LNCAP (cell line): Measurements from ENCODE around the gene RECQL5.

Experiments
- CTCF ChIP-seq: fragments of 450-650 bp; IDR thresholded peaks from 2 replicates; pipeline ENCODE4 v1.5.1; 2017; ENCODE audit warnings: mild to moderate bottlenecking

The RECQL5 gene

DNA sequence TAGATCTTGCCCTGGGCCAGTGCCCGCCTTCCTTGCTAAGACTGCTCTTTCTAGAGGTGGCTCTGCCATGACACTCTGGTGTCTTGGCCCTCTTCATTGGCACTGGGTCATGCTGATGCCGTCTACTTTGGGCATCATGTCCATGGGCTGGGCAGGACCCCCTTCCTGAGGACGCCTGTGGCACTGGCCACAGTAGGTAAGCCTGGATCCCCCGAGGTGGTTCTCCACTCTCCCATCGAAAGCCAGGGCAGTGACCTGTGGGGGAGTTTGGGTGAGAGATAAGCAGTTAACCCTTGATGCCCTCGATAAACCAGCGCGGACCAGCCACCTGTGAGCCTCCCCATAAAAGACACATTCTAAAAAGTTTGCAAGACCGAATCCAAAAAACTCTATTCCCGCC is 34.3 kb upstream of the RECQL5 start:
- TF ChIP-seq CTCF: no peak

GRCh38 chr17:75698659-75699058 is 31.7 kb upstream of the RECQL5 start:
- no peak for TF ChIP-seq CTCF

GRCh38 chr17:75697651-75698291 is 30.8 kb upstream of the RECQL5 start:
- no peak for TF ChIP-seq CTCF

DNA sequence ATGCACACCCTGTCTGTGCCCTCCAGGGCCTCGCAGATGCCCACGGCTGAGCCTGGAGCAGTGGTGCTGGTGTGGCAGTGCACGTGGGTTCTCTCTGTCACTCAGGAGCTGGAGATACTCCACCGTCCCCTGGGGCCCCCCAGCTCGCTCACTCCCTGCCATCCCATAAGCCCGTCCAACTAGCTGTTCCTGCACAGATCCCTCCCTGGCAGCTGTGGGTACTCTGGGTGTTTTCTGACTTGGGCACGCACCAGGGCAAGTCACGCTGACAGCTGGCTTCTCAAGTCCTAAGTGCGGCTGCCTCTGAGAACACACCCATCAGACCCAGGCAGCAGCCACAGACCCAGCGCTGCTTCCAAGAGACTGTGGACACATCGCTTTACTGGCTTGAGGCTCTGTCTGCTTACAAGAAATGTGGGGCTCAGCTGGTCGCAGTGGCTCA is 28.9 kb upstream of the RECQL5 start:
- TF ChIP-seq CTCF: no peak

DNA sequence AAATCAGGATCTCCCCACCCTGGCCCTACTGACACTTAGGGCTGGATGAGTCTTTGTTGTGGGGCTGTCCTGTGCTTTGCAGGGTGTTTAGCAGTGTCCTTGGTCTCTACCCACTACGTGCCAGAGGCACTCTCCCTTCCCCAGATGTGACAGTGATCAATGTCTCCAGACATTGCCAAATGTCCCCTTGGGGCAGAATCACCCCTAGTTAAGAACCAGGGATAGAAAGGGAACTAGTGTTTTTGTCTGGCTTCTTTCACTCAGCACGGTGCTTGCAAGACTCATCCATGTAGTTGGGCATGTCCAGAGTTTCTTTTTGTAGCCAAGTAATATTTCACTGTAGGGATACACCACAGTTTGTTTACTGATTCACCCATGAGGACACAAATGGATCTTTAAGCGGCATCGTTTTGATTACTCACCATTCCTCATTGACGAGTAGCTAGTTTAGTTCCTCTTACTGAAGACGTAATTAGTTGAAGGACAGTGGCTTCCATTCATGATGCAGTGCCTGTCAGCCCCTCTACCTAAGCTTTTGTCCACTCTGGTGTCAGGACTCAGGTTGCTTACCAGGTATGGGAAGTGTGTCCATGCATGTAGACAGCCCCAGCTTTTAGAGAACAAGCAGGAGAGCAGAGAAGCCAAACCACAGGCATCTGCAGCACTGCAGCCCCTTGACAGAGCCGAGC is 28.3 kb upstream of the RECQL5 start:
- TF ChIP-seq CTCF: no peak

GRCh38 chr17:75694536-75694935 is 27.6 kb upstream of the RECQL5 start:
- TF ChIP-seq CTCF: no peak

DNA sequence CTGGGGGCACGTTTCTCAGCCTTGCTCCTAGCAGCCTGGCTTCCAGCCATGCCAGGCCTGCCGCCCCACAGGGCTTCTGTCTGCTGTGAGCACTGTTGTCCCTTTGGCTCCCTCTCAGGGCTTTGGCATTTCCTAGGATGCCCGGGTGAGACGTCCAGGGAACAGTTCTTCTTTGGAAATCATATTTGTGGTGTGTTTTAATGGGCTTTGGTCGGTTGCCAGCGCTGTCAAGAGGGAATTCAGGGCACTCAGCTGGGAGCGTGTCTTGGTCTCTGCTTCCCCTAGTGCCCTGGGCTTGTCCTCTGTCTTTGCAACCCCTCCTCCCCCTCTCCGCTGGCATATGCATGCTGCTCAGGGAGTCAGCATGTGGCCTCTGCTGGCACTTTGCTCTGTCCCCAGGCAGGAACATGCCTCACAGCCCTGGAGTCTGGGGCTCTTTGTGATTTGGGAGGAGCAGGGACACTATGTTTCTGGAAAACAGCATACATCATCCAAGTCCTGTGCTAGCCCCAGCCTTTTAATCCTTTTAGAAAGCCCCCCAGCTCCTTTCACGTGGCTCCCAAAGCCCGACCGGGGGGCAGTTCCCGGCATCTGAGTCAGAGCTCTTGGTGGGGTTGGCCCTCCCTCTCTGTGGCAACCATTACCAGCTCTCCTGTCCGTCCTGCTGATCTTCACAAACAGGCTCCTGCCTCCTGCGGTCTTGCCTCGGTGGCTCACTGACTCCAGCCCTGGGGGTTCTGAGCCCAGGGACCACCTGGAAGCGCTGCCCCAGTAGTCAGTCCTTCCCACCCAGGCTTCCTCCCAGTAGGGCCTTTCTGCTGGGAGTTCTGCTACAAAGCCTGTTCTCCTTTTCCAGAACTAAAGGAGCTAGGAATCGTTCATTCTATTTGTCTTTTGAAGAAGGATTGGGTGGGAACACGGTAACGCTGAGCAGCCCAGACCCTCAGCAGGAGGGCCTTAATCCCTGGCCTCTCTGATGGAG is 26.8 kb upstream of the RECQL5 start:
- TF ChIP-seq CTCF: no peak
